GM23248 (cell line): ENCODE measurements around the gene SEMA5B.

Experiments used
- EZH2 ChIP-seq: fragments of 200-600 bp; sonication (generic); IDR thresholded peaks from 2 replicates; pipeline ENCODE4 v1.6.1; 2018; ENCODE audit warnings: antibody characterized with exemption, mild to moderate bottlenecking; ENCODE audit not compliant: insufficient read depth, poor library complexity, severe bottlenecking
- EZH2phosphoT487 ChIP-seq: fragments of 200-600 bp; sonication (generic); IDR thresholded peaks from 2 replicates; pipeline ENCODE4 v1.6.1; 2018; ENCODE audit warnings: antibody characterized with exemption, moderate library complexity, mild to moderate bottlenecking, low read depth; ENCODE audit not compliant: insufficient read depth

DNA sequence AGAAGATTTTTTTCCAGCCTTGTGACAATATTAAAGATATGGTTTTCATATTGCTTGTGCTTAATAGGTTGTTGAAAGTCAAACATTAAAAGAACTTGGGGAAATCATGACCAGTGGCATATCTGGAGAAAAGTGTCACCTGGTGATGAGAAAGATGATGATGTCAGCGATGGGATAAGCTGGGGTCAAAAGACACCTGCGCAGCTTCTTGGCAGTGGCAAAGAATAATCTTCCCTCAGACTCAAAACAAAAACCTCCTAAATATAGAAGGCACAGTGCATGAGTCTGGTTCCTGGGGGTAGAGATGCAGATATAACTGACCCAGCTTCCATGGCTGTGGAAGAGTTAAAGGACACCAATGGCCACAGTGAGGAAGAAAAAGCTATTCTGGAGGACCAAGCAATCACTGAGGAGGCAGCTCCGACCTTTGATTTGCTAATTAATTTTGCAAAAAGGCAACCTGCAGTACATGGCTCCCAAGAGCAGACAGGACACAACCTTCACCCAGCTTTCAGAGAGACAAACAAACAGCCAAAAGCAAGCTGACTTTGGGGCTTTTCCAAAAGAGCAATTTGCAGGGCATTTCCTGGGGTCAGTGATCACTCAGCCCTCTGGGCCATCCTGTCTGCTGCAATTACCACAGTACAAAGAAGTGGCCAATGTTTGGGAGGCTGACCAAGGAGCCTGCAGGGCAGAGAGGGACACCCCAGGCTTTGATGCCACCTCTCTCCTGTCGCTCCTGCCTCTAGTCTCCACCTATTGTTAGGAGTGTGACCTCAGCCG is 17.6 kb upstream of the SEMA5B start:
- TF ChIP-seq EZH2: no peak
- no peak for TF ChIP-seq EZH2phosphoT487
